ENCODE results near the gene CAPZA1.
"Not testable (repeated sequence)": the region's sequence is repeated elsewhere in the genome, so short reads cannot be mapped to it uniquely, and the experiment has no call there.

Gene CAPZA1

GRCh38 chr1:112619518-112620376 lies at the start of gene CAPZA1:
Gene CAPZA1, plus strand, starts transcription at chr1:112619832. Its CDS starts 13 bp downstream, at chr1:112619845.
- DNase-seq, result peak; percentile 92

GRCh38 chr1:112575154-112575804 lies 44.4 kb upstream of the CAPZA1 start:
- no peak for DNase-seq

GRCh38 chr1:112576240-112576639 lies 43.4 kb upstream of the CAPZA1 start:
- DNase-seq, result no peak

GRCh38 chr1:112579801-112580510 lies 39.7 kb upstream of the CAPZA1 start:
- DNase-seq, result no peak

GRCh38 chr1:112581586-112582192 lies 37.9 kb upstream of the CAPZA1 start:
- DNase-seq, result no peak

- DNase-seq, result no peak
Measured at GRCh38 chr1:112583366-112583765, 36.3 kb upstream of the CAPZA1 start.

GRCh38 chr1:112589766-112590165 lies 29.9 kb upstream of the CAPZA1 start:
- DNase-seq, result no peak

- peak; percentile 1 for DNase-seq
Measured at GRCh38 chr1:112594208-112594876, 25.3 kb upstream of the CAPZA1 start.

- DNase-seq, result no peak
Measured at GRCh38 chr1:112599477-112599876, 20.2 kb upstream of the CAPZA1 start.

GRCh38 chr1:112603012-112603411 lies 16.6 kb upstream of the CAPZA1 start:
- DNase-seq, result no peak

GRCh38 chr1:112603541-112603940 lies 16.1 kb upstream of the CAPZA1 start:
- no peak for DNase-seq

GRCh38 chr1:112605633-112606327 lies 13.9 kb upstream of the CAPZA1 start:
- DNase-seq, result no peak

GRCh38 chr1:112614460-112615065 lies 5.1 kb upstream of the CAPZA1 start:
- peak; percentile 18 for DNase-seq

GRCh38 chr1:112618114-112618720 lies 1.4 kb upstream of the CAPZA1 start:
- DNase-seq, result no peak

- DNase-seq, result peak; percentile 65
Measured at GRCh38 chr1:112618721-112619517, 713 bp upstream of the CAPZA1 start, which contains the start of gene ST7L. Gene ST7L, minus strand, starts transcription at chr1:112619141. Its CDS starts 28 bp downstream, at chr1:112619113.

GRCh38 chr1:112620377-112620695 lies 704 bp downstream of the CAPZA1 start:
- DNase-seq, result no peak

- not testable (repeated sequence) for DNase-seq
Measured at GRCh38 chr1:112624493-112624892, 4.9 kb downstream of the CAPZA1 start.

GRCh38 chr1:112625696-112626095 lies 6.1 kb downstream of the CAPZA1 start:
- no peak for DNase-seq

- DNase-seq, result no peak
Measured at GRCh38 chr1:112626193-112626592, 6.6 kb downstream of the CAPZA1 start.

- DNase-seq, result no peak
Measured at GRCh38 chr1:112626887-112627286, 7.3 kb downstream of the CAPZA1 start.

Measured in NCI-H1105 (cell line).